ENCODE results near the gene DHRSX.
"Not testable (repeated sequence)": the region's sequence is repeated elsewhere in the genome, so short reads cannot be mapped to it uniquely, and the experiment has no call there.

The DHRSX gene

DNA sequence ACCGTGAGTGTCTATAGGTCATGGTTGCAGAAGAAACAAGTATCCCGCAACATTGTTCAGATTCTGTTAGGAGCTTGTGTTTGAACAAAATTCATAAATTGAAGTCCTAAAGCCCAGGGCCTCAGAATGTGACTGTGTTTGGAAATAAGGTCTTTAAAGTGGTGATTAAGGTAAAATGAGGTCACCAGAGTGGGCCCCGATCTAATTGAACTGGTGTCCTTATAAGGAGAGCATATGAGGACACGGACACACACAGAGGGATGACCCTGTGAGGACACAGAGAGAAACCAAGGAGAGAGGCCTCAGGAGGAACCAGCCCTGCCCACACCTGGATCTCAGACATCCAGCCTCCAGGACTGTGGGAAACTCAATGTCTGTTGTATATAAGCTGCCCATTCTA is 76.9 kb downstream of the DHRSX start:
- no peak for DNase-seq

DNA sequence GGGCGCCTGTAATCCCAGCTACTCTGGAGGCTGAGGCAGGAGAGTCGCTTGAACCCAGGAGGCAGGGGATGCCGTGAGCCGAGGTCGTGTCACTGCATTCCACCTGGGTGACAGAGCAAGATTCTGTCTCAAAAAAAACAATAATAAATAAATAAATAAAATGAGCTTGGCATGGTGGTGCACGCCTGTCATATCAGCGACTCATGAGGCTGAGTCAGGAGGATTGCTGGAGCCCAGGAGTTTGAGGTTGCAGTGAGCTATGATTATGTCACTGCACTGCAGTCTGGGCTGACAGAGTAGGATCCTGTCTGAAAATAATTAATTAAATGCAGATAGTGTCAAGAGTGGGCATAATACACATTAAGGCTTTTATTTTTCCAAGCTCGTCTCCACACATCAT is 77.5 kb downstream of the DHRSX start:
- no peak for DNase-seq

- not testable (repeated sequence) for DNase-seq
Measured at GRCh38 chrX:2419418-2419817, 81.4 kb downstream of the DHRSX start.

- no peak for DNase-seq
Measured at GRCh38 chrX:2418000-2418399, 82.8 kb downstream of the DHRSX start.

GRCh38 chrX:2416851-2417604 is 83.7 kb downstream of the DHRSX start:
- no peak for DNase-seq

DNA sequence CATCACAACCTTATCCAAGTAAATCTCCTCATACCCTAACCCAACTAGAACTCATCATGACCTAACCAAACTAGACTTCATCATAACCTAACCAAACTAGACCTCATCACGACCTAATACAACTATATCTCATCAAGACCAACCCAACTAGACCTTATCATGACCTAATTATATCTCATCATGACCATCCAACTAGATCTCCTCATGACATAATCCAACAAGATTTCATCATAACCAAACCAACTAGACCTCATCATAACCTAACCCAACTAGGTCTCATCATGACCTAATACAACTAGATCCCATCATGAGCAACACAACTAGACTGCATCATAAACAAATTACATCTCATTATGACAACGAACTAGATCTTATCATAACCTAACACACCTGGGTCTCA is 86.4 kb downstream of the DHRSX start:
- DNase-seq, result no peak

DNA sequence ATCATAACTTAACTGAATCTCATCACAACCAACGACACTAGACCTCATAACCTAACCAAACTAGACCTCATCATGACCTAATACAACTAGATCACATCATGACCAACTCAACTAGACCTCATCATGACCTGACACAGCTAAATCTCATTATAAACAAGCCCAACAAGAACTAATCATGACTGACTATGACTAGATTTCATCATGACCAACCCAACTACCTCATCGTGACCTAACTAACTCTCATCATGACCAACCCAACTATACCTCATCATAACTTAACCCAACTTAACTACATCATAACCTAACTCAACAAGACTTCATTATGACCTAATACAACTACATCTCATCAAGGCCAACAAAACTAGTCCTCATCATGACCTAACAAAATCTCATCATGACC is 86.8 kb downstream of the DHRSX start:
- no peak for DNase-seq

GRCh38 chrX:2412131-2412530 is 88.6 kb downstream of the DHRSX start:
- DNase-seq, result no peak

GRCh38 chrX:2410279-2411020 is 90.3 kb downstream of the DHRSX start:
- DNase-seq, result no peak

DNA sequence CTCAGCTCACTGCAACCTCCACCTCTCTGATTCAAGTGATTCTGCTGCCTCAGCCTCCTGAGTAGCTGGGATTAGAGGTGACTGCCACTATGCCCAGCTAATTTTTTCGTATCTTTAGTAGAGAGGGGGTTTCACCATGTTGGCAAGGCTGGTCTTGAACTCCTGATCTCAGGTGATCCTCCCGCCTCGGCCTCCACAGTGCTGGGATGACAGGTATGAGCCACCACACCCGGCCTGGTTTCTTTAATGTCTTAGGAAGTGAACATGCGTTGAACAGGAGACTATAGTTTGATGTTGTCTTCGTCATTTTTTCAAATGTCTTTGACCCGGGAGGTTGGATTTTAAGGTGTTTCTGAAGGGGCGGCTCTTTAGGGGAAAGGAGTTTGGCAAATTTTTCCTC is 91.0 kb downstream of the DHRSX start:
- DNase-seq, result no peak

GRCh38 chrX:2408856-2409255 is 91.9 kb downstream of the DHRSX start:
- no peak for DNase-seq

DNA sequence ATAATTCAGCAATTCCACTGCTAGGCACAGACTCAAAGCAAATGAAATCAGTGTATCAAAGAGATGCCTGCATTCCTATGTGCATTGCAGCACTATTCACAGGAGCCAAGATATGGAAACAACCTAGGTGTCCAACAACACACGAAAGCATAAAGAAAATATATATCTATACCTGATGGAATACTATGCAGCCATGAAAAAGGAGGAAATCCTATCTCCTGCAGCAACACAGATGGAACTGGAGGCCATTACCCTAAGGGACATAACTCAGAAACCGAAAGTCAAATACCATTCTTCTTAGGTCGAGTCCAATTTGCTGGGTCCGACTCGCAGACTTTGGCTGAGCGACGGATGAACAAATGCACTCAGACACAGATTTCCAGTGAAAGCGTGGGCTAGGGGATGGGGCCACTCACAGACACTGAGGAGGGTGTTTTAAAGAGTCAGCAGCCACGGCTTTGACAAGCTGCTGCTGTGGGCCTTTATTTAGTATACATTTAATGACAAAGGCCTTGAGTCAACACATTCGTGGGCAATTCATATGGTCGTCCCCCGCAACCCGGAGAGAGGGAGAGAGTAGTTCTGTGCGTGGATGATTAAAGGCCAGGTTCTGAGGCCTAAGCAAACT is 93.8 kb downstream of the DHRSX start:
- no peak for DNase-seq

DNA sequence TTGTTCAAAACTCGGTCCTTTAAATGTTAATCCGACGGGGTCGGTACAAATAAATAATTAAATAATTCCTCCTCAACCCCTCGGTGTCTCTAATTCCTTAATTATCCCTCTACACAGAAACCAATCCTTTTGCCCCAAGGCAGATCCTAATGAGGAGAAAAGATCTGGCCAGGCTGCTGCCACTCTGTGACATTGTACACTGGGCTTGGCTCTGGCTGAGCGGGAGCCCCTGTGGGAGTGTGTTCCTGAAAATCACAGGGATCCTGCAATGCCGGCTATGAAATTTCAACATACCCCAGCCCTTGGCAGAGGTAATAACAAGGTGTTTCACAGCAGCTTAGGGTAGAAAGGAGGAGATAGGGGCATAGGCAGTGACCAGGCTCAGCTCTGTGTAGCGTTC is 96.0 kb downstream of the DHRSX start:
- no peak for DNase-seq

DNA sequence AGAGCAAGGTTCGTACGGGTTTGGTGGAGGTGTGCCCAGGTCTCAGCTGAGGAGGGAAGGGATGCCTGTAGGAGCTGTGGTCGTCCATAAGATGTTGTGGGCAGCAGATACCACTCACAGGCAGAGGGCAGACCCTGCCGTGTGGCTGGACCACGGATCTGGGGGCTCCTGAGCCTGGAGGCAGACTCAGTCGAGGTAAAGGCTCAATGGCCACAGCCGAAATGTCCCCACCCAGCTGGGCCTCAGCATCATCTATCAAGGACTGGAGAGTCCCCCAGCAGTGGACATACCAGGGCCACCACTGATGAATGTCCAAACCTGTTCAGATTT is 98.5 kb downstream of the DHRSX start:
- no peak for DNase-seq

DNA sequence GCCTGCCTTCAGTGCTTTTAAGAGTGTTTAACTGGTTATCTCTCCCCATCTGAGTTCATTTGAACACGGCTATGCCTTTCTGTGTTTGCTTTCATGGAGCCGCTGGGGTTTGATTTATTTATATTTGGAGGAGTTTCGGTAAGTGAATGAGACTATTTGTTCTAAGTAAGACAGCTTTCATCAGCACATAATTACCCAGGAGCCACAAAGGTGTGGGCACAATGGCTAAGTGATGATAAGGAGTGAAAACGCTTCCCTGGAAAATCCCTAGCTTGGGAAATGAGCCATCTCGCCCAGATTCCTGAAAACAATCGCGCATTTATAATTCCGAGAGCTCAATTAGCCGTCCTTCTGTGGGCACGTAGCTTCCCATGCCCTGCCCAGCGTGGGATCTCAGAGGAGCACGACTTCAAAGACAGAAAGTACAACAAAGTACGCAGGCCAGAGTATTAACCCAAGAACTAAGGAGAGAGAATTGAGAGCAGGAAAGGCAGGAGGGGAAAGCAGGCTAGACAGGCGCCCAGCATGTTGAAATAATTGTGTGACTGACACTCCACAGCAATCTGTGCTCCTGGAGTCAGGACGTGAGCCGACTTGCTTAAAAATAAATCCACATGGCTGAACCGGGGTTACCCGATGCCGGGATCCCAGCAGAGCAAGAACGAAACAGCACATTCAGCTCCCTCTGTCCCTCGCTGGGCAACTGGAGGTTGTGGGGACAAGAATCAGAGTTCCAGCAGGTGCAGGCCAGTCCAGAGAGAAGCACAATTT is 99.0 kb downstream of the DHRSX start:
- DNase-seq, result no peak

GRCh38 chrX:2401201-2401589 is 99.6 kb downstream of the DHRSX start:
- no peak for DNase-seq

GRCh38 chrX:2398064-2398656 is 102.6 kb downstream of the DHRSX start:
- no peak for DNase-seq

- DNase-seq, result no peak
Measured at GRCh38 chrX:2397229-2398063, 103.3 kb downstream of the DHRSX start.

GRCh38 chrX:2395261-2395992 is 105.3 kb downstream of the DHRSX start:
- no peak for DNase-seq

DNA sequence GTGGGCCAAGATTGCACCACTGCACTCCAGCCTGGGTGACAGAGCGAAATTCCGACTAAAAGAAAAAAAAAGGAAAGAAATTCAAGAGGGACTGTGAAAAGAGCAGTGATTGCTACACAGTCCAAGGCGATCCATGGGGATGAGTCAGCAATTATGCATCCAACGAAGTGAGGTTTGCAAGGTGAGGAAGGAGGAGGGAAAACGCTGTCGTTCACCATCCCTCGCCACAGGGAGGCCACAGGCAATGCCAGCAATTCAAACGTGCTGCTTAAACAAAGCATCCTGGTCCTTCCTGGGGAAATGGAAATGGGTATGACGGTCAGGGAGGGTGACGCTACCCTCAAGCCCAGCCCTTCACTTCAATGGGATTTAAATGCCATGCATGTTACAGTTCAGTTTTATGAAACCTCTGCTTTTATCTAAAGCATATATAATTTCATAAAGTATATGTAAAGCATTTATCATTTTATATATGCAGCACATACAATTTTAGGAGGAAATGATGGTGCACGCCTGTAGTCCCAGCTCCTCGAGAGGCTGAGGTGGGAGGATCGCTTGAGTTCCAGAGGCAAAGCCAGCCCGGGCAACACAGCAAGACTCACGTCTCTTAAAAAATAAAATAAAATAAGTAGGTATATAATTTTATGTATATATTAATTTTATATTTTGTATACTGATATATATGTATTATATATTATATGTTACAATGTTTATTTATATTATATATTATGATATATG is 108.7 kb downstream of the DHRSX start:
- DNase-seq, result no peak

- no peak for DNase-seq
Measured at GRCh38 chrX:2390754-2391153, 110.0 kb downstream of the DHRSX start.
